Germinal center (tissue), 1 donor: ENCODE results near the gene IGFBPL1.

Experiments used
- DNase-seq: peaks from one replicate; pipeline ENCODE4 v3.0.0; 2012; ENCODE audit warnings: mixed read lengths, low spot score

Gene IGFBPL1

GRCh38 chr9:38357350-38358114 is 66.7 kb downstream of the IGFBPL1 start:
- DNase-seq, result no peak

- DNase-seq, result no peak
Observed at GRCh38 chr9:38356851-38357250, 67.4 kb downstream of the IGFBPL1 start.
